ENCODE results near the gene MINK1. TPM values are rescaled to one million over a fixed set of nuclear protein-coding genes. Genes with fewer than 3 reads are reported as not detected.

MINK1 gene
- total and polyA plus RNA-seq, 2 of the 13 experiments (the other 11 are each of a cell fraction or from before 2014, with no cell fraction given) = 17.2 to 63.9 TPM

- DNase-seq (ENCODE audit: low spot score) (no peak), ATAC-seq (no peak), FAIRE-seq (no peak)
- no peak overlapping the region for H3K4me3 ChIP-seq (replicated peaks in 1 of 3; ENCODE audit: insufficient read depth in 1 of 3, low read depth in 2 of 3, low read length in 3 of 3)
- no peaks in the 10 kb centered on the region for H3K9me3 ChIP-seq (ENCODE audit: low read length)
- in situ Hi-C loops (cut with HindIII; ENCODE audit: extremely low pct_ligation_motif_present, low pct_unique_long_range_greater_than_20kb) = loop anchor here (10.0 kb wide), 1 partner anchor 344 kb away; the partner anchor contains the start of gene MYBBP1A
- TF ChIP-seq ELF3 (CRISPR knock-in tag; IDR thresholded peaks at IDR 0.05) = no peak
- TF ChIP-seq, protein P1, sequence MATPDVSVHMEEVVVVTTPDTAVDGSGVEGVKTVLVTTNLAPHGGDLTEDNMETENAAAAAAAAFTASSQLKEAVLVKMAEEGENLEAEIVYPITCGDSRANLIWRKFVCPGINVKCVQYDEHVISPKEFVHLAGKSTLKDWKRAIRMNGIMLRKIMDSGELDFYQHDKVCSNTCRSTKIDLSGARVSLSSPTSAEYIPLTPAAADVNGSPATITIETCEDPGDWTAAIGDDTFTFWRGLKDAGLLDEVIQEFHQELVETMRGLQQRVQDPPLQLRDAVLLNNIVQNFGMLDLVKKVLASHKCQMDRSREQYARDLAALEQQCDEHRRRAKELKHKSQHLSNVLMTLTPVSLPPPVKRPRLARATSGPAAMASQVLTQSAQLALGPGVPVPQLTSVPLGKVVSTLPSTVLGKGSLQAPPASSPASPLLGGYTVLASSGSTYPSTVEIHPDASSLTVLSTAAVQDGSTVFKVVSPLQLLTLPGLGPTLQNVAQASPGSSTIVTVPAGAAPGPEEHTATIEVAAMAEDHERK (CRISPR knock-in tag; IDR thresholded peaks at IDR 0.05; ENCODE audit: low read depth) = no peak
- TF ChIP-seq, protein P2, sequence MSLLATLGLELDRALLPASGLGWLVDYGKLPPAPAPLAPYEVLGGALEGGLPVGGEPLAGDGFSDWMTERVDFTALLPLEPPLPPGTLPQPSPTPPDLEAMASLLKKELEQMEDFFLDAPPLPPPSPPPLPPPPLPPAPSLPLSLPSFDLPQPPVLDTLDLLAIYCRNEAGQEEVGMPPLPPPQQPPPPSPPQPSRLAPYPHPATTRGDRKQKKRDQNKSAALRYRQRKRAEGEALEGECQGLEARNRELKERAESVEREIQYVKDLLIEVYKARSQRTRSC (CRISPR knock-in tag; IDR thresholded peaks at IDR 0.05; ENCODE audit: low read depth) = no peak
- TF ChIP-seq NFATC3 (CRISPR knock-in tag; IDR thresholded peaks at IDR 0.05) = no peak
- TF ChIP-seq, protein P3, sequence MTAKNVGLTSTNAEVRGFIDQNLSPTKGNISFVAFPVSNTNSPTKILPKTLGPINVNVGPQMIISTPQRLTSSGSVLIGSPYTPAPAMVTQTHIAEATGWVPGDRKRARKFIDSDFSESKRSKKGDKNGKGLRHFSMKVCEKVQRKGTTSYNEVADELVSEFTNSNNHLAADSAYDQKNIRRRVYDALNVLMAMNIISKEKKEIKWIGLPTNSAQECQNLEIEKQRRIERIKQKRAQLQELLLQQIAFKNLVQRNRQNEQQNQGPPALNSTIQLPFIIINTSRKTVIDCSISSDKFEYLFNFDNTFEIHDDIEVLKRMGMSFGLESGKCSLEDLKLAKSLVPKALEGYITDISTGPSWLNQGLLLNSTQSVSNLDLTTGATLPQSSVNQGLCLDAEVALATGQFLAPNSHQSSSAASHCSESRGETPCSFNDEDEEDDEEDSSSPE (CRISPR knock-in tag; IDR thresholded peaks at IDR 0.05) = no peak
- TF ChIP-seq, protein P4, sequence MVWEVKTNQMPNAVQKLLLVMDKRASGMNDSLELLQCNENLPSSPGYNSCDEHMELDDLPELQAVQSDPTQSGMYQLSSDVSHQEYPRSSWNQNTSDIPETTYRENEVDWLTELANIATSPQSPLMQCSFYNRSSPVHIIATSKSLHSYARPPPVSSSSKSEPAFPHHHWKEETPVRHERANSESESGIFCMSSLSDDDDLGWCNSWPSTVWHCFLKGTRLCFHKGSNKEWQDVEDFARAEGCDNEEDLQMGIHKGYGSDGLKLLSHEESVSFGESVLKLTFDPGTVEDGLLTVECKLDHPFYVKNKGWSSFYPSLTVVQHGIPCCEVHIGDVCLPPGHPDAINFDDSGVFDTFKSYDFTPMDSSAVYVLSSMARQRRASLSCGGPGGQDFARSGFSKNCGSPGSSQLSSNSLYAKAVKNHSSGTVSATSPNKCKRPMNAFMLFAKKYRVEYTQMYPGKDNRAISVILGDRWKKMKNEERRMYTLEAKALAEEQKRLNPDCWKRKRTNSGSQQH (CRISPR knock-in tag; IDR thresholded peaks at IDR 0.05; ENCODE audit: low read depth) = no peak
- no peak for TF ChIP-seq NONO (IDR thresholded peaks at IDR 0.05)
- no peak for TF ChIP-seq NONO (CRISPR knock-in tag; conservative IDR thresholded peaks at IDR 0.05)
- TF ChIP-seq DPF2 (CRISPR knock-in tag; IDR thresholded peaks at IDR 0.05; ENCODE audit: borderline replicate concordance, low read depth) = no peak
- TF ChIP-seq NFE2L2 (IDR thresholded peaks at IDR 0.05; ENCODE audit: low read length) = no peak
- no peak for TF ChIP-seq MED13 (CRISPR knock-in tag; IDR thresholded peaks at IDR 0.05)
- ChIA-PET POLR2A (no interaction called here), CTCF (ENCODE audit: low intra/inter-chr PET ratio, low total read pairs) (no interaction called here)
- H2AFZ ChIP-seq (ENCODE audit: low read length) = no peak overlapping the region
- H3K9ac ChIP-seq (ENCODE audit: insufficient read depth, low read depth, low read length) = no peak overlapping the region
- intact Hi-C loops (cut with micrococcal nuclease; ENCODE audit: unreplicated experiment) = no loop called here
- no peaks in the 10 kb centered on the region for H4K20me1 ChIP-seq (ENCODE audit: insufficient read depth, low read length)
- H3K36me3 ChIP-seq (replicated peaks in 1 of 2; ENCODE audit: control insufficient read depth in 1 of 2, insufficient read depth in 2 of 2, low read length in 2 of 2) = peaks cover 23 to 41% of the 10 kb centered on the region in 2 experiments; a peak in 4 of 5 replicates
- H3K27ac ChIP-seq (ENCODE audit: extremely low read length, insufficient read depth, low read length) = no peak overlapping the region
- no peaks in the 10 kb centered on the region for H3K79me2 ChIP-seq (ENCODE audit: insufficient read depth, low read length)
- H3K4me2 ChIP-seq (ENCODE audit: low read depth, low read length) = no peak overlapping the region
- H3K4me1 ChIP-seq (ENCODE audit: insufficient read depth, low read length) = peaks cover 6% of the 10 kb centered on the region
- no TSS peak for BruUV-seq (replicated peaks)
- WGBS (ENCODE audit: low lambda C conversion rate) = 90% methylated on average over 8 of the region's 8 CpGs
- H3K27me3 ChIP-seq (ENCODE audit: control insufficient read depth in 1 of 2, insufficient read depth in 2 of 2, low read length in 2 of 2) = no peaks in the 10 kb centered on the region
Observed at GRCh38 chr17:4898351-4898750, 65.2 kb downstream of the MINK1 start.
